GM19238 (cell line): ENCODE results near the gene ADAM12.

Experiments used
- DNase-seq: peaks from one replicate; pipeline ENCODE4 v3.0.0; 2011; ENCODE audit warnings: low spot score; ENCODE audit not compliant: insufficient read length

The ADAM12 gene

DNA sequence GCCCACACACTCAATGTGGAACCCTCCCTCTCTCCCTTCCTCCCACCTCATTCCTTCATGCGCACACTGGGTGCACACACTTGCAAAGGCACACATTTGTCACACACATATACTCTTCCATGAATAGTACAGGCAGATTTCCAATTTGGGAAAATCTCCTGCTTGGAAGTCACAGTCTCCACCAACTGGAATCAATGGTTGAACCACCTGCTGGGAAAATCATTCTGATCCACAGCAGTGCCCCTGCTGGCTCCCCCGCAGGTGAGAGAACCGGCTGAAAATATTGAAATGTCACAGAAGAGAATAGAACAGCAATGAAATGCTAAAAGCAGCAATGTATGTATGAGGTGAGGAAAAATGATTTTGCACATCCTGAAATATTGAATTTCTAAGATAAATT is 232.7 kb downstream of the ADAM12 start:
- DNase-seq = no peak

DNA sequence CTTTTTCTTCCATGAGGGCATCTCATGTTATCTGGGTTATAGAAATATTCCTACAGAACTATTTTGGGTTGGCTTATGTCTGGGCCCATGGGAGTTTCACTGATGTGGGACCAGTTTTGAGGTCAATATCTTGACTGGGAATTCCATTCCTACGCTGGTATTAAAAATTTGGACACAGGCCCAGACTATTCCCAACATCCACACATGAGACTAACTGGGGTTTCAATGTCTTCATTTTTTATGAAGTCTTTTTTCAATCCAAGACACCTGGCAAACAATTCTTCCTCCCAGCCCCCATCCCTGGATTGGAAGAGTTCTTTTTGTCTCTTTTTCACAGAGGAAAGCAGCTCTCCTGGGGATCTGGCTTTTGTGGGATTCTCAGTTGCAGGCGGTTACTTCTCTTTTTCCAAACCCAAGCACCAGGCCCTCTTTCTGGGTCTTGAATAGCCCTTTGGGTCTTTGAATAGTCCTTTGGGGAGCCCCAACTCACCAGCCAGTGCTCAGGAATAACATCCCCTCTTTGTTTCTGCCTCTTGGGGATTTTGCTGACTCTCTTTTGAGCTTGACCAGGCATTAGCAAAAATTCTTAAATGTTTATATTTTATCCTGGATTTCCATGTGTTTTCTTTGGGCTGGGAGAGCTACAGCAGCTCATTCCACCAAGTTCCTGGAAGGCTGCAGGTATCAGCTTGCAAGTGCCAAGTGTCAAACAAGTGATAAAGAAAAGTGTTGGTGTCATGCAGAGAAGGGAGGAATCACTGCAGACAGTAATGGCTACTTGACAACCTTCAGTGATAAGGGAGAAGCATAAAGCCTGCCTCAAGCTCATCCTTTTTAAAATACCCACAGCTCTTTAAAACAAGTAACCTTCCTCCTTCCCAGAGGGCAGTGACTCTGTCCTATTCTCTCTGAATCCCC is 234.3 kb downstream of the ADAM12 start:
- no peak for DNase-seq

GRCh38 chr10:126147866-126148587 is 240.2 kb downstream of the ADAM12 start:
- DNase-seq = no peak

DNA sequence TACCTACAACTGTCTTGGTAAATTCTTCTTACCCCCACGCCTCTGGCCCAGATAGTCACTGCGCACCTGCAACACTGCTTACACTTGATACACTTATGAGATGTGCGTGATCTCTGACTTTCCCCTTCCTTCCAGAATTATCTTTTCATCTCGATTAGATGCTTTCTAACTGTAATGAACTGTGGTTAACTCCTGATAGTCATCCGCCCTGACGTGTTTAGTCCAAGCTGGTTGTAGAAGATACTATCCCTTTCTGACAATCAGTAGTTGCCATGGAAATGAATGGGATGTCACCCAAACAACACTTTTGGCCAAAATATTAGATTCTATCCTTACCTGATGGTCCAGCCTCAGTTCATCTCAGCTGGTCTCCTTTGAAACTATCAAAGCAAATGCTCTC is 241.5 kb downstream of the ADAM12 start:
- no peak for DNase-seq

DNA sequence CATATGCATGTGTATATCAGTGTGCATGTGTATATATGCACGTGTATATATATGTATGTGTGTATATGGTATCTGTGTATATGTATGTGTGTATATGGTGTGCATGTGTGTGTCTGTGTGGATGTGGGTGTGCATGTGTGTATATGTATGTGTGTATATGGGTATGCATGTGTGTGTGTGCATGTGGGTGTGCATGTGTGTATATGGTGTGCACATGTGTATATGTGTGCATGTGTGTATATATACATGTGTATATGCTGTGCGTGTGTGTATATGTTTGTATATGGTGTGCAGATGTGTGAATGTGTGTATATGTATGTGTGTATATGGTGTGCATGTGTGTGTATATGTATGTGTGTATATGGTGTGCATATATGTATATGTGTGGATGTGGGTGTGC is 245.2 kb downstream of the ADAM12 start:
- DNase-seq = no peak

- DNase-seq = no peak
These were observed 247.5 kb downstream of the ADAM12 start for GRCh38 chr10:126140746-126141273.

- no peak for DNase-seq
These were observed 250.6 kb downstream of the ADAM12 start for GRCh38 chr10:126137562-126138221.

- DNase-seq = no peak
These were observed 252.2 kb downstream of the ADAM12 start for GRCh38 chr10:126135941-126136595.

- no peak for DNase-seq
These were observed 253.1 kb downstream of the ADAM12 start for GRCh38 chr10:126135177-126135576.

GRCh38 chr10:126133906-126134656 is 254.2 kb downstream of the ADAM12 start:
- DNase-seq = no peak

DNA sequence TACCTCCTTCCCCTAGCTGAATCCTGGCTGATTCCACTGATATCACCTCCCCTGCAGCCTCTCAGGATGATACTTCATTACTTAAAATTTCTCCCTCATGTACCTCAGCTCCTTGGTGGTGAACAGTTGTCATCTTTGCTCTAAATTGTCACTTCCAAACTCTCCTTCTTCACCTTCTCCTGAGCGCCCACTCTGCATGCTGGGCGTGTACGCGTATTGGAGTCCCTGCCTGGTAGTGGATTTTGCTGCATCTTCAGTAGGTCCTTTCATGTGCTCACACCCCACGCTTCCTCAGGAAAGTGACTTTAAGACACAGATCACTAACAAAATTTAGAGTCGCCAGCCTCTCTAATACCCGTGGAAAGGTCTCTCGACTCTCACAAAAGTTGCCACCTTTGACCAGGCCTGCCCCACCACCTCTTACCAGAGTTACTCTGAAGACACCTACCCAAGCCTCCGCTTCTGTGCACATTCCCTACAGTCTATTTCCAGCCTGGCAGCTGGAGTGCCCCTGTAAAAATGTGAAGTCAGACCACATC is 255.1 kb downstream of the ADAM12 start:
- no peak for DNase-seq

- no peak for DNase-seq
These were observed 256.9 kb downstream of the ADAM12 start for GRCh38 chr10:126131341-126131740.

GRCh38 chr10:126130271-126130710 is 258.0 kb downstream of the ADAM12 start:
- DNase-seq = no peak

GRCh38 chr10:126129026-126129425 is 259.3 kb downstream of the ADAM12 start:
- no peak for DNase-seq

DNA sequence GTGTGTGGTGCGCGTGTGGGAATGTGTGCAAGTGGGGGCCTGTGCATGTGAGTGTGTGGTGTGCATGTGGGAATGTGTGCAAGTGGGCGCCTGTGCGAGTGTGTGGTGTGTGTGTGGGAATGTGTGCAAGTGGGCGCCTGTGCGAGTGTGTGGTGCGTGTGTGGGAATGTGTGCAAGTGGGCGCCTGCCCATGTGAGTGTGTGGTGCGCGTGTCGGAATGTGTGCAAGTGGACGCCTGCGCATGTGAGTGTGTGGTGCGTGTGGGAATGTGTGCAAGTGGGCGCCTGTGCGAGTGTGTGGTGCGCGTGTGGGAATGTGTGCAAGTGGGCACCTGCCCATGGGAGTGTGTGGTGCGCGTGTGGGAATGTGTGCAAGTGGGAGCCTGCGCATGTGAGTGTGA is 259.7 kb downstream of the ADAM12 start:
- DNase-seq = no peak

DNA sequence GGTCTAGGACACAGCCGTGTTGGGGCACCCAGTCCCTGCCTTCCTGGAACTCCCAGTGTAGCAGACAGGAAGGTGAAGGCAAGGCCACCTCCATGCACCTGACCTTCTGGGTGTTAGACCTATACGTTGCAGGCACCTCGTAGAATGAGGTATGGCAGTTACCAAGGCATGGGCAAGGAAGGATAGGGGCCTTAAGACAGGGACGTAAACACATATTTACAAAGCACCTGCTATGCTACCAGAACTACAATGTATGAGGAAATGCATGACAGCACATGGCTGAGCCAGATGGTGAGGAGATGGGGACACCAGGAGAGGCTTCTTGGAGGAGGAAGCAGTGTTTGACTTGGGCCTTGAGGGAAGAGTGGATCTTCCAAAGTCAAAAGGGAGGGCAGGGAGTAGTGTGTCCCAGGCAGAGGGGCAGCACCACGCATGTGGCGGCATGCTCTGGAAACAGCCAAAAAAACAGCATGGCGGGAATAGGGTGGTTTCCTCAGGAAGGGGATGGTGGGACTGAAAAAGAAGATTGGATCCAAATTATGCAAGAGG is 260.7 kb downstream of the ADAM12 start:
- no peak for DNase-seq

- DNase-seq = no peak
These were observed 261.4 kb downstream of the ADAM12 start for GRCh38 chr10:126126866-126127265.

DNA sequence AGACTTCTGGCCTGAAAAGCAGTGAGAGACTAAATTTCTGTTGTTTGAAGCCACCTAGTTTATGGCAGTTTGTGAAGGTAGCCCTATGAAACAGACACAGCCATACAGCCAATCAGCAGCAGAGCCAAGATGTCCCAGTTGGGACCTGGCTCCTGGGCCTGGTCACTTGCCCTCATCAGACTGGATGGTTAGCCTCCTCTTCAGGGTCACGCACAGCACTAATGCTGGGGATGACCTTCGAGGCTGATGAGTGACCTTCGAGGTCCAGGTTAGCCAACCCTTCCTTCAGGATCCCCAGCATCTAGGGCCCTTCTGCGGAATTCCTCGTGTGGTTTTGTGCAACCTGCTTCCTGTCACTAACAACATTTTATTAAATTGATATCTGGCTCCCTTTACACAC is 262.3 kb downstream of the ADAM12 start:
- DNase-seq = no peak

- no peak for DNase-seq
These were observed 263.5 kb downstream of the ADAM12 start for GRCh38 chr10:126124668-126125349.
